ENCODE data around the gene NYAP1.

Gene NYAP1

DNA sequence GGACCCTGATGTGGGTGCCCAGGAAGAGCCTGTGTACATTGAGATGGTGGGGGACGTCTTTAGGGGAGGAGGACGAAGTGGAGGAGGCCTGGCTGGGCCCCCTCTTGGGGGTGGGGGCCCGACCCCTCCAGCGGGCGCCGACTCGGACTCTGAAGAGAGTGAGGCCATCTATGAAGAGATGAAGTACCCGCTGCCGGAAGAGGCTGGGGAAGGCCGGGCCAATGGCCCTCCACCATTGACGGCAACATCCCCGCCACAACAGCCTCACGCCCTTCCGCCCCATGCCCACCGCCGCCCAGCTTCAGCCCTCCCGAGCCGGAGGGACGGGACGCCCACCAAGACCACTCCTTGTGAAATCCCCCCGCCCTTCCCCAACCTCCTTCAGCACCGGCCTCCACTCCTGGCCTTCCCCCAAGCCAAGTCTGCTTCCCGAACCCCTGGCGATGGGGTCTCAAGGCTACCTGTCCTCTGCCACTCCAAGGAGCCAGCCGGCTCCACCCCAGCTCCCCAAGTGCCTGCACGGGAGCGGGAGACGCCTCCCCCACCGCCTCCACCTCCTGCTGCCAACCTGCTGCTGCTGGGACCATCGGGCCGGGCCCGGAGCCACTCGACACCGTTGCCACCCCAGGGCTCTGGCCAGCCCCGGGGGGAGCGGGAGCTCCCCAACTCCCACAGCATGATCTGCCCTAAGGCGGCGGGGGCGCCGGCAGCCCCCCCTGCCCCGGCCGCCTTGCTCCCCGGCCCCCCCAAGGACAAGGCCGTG is 4.8 kb downstream of the NYAP1 start:
- H3K4me3 ChIP-seq (ENCODE audit: low read length), result no peak overlapping the region
- TF ChIP-seq CTCF (conservative IDR thresholded peaks at IDR 0.05; ENCODE audit: low read depth, low read length), result no peak
- DNase-seq (ENCODE audit: low read depth), result no peak

- no peak overlapping the region for H3K4me3 ChIP-seq (ENCODE audit: low read length)
- TF ChIP-seq CTCF (conservative IDR thresholded peaks at IDR 0.05; ENCODE audit: low read depth, low read length), result no peak
- no peak for DNase-seq (ENCODE audit: low read depth)
Measured at GRCh38 chr7:100489121-100489520, 5.4 kb downstream of the NYAP1 start.

- no peak overlapping the region for H3K4me3 ChIP-seq (ENCODE audit: low read length)
- DNase-seq (ENCODE audit: low read depth), result peak; percentile 77
- TF ChIP-seq CTCF (conservative IDR thresholded peaks at IDR 0.05; ENCODE audit: low read depth, low read length), result no peak
Measured at GRCh38 chr7:100489824-100490223, 6.1 kb downstream of the NYAP1 start.

DNA sequence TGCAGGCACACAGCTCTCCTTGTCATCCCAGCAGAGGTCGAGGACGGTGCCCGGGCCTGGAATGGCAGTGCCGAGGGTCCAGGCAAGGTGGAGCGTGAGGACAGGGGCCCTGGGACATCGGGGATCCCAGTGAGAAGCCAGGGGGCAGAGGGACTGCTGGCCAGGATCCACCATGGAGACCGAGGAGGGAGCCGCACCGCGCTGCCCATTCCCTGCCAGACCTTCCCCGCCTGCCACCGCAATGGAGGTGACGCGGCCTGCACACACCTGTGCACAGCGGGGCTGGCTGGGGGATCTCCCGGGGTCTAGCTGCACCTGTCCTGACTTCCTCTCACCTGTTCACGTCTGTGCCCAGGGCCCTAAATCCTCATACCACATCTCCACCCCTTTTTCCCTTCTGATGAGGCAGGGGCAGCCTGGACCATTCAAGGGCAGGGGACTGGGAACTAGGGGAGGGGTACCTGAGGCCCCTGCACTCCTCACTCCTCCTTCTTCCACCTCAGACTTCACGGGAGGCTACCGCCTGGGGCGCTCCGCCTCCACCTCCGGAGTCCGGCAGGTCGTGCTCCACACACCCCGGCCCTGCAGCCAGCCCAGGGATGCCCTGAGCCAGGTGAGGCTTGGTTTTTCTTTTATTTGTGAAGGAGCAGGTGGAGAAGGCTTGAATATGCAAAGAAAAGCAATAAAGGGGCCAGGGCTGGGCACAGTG is 6.9 kb downstream of the NYAP1 start:
- TF ChIP-seq CTCF (conservative IDR thresholded peaks at IDR 0.05; ENCODE audit: low read depth, low read length), result no peak
- no peak for DNase-seq (ENCODE audit: low read depth)
- no peak overlapping the region for H3K4me3 ChIP-seq (ENCODE audit: low read length)

DNA sequence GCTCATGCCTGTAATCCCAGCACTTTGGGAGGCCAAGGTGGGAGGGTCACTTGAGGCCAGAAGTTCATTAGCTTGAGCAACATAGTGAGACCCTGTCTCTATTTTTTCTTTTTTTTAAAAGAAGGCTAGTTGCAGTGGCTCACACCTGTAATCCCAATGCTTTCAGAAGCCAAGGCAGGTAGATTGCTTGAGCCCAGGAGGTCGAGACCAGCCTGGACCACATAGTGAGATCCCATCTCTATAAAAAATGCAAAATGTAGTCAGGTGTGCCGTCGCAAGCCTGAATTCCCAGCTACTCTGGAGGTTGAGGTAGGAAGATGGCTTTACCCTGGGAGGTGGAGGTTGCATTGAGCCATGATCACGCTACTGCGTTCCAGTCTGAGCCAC is 7.5 kb downstream of the NYAP1 start:
- no peak for DNase-seq (ENCODE audit: low read depth)
- no peak for TF ChIP-seq CTCF (conservative IDR thresholded peaks at IDR 0.05; ENCODE audit: low read depth, low read length)

GRCh38 chr7:100492738-100493475 is 9.2 kb downstream of the NYAP1 start:
- H3K4me3 ChIP-seq (ENCODE audit: low read length), result peak overlapping the region; percentile 29
- TF ChIP-seq CTCF (conservative IDR thresholded peaks at IDR 0.05; ENCODE audit: low read depth, low read length), result peak; percentile 6
- DNase-seq (ENCODE audit: low read depth), result no peak

More for the DNA sequence above, 7.5 kb downstream of the NYAP1 start:
- no peak overlapping the region for H3K4me3 ChIP-seq (ENCODE audit: low read length)
